BLaER1 (cell line): ENCODE measurements around the gene TRIM29.

ENCODE experiments used
- H3K27ac ChIP-seq: shearing (Covaris generic); formaldehyde crosslinking; 2 replicates; pipeline ENCODE4 v1.8.1; 2022
- H3K27me3 ChIP-seq: shearing (Covaris generic); formaldehyde crosslinking; 2 replicates; pipeline ENCODE4 v1.8.1; 2022
- H3K36me3 ChIP-seq: shearing (Covaris generic); formaldehyde crosslinking; 2 replicates; pipeline ENCODE4 v1.8.1; 2022
- H3K4me1 ChIP-seq: shearing (Covaris generic); formaldehyde crosslinking; 2 replicates; pipeline ENCODE4 v1.8.1; 2022
- H3K4me2 ChIP-seq: shearing (Covaris generic); formaldehyde crosslinking; 2 replicates; pipeline ENCODE4 v1.8.1; 2022
- H3K4me3 ChIP-seq: shearing (Covaris generic); formaldehyde crosslinking; 2 replicates; pipeline ENCODE4 v1.8.1; 2022
- H3K9ac ChIP-seq: shearing (Covaris generic); formaldehyde crosslinking; 2 replicates; pipeline ENCODE4 v1.8.1; 2022
- H3K9me3 ChIP-seq: shearing (Covaris generic); formaldehyde crosslinking; 2 replicates; pipeline ENCODE4 v1.8.1; 2022
- H4K20me1 ChIP-seq: shearing (Covaris generic); formaldehyde crosslinking; 2 replicates; pipeline ENCODE4 v1.8.1; 2022
- Cebpa-rat ChIP-seq: shearing (Covaris generic); IDR thresholded peaks from 2 replicates; pipeline ENCODE4 v1.8.1; 2022

Gene TRIM29

DNA sequence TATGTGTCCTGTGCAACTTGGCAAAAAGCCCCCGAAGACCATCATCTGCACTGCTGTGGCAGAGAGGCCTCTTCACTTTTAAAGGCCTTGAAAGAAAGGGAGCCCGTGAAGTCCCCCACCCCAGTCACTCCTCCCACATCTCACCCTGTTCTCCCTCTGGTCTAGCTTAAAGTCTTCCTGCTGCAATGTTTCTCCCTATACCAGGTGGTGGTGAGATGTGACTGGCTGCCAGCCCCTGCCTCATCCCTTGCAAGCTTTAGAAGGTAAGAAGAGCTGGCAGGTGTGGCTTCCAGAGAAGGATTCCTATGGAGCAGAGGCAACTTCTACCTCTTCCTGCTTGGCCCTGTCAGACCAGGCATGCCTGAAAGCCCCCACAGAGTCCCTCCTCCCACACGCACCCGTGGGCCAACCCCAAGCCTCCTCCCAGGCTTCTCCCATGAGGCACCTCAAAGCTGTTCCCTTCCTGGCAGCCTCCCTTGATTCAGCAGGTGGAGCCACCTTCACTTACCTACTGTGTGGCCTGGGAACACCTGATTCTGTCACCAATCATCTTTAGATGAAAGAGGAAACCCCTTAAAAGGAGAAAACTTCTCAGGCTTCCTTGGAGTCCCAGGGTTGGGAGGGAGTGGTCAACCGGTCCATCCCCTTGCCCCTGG lies 4.0 kb upstream of the TRIM29 start:
- H3K27me3 ChIP-seq: no peaks in the 10 kb centered on the region
- H4K20me1 ChIP-seq: no peaks in the 10 kb centered on the region
- no peak overlapping the region for H3K27ac ChIP-seq
- H3K9ac ChIP-seq: no peak overlapping the region
- H3K36me3 ChIP-seq: no peaks in the 10 kb centered on the region
- H3K4me1 ChIP-seq: no peaks in the 10 kb centered on the region
- H3K9me3 ChIP-seq: no peaks in the 10 kb centered on the region
- H3K4me2 ChIP-seq: no peak overlapping the region
- TF ChIP-seq Cebpa-rat: no peak
- H3K4me3 ChIP-seq: no peak overlapping the region

DNA sequence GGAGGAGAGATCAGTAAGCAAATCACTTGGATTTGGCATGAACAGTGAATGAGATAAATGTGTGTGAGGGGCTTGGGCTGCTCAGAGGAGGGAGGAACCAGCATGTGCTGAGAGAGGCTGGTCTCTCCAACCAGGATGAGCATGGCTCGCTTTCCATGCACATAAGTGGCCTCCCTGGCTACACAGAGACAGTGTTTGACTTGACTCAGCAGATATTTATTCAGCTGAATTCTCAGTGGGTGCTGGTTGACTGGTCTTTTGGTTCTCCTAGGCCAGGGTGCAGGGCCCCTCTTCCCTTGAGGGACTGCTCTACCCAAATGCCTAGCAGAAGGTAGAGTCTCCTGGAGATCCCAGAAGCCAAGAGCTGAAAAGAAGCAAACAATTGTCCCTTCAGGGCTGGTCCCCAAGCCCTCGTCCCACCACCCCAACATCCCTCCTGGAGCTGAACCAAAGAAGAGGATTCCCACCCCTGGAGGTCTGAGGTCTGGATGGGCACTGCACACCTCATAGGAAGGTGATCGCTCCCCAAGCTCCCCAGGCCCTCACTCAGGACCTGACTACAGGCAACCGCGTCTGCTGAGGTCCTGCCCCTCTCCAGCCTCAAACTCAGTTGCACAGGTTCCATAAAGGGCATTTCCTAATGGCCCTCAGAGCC lies 3.3 kb upstream of the TRIM29 start:
- no peaks in the 10 kb centered on the region for H3K9me3 ChIP-seq
- H4K20me1 ChIP-seq: no peaks in the 10 kb centered on the region
- H3K27ac ChIP-seq: no peak overlapping the region
- H3K36me3 ChIP-seq: no peaks in the 10 kb centered on the region
- H3K4me1 ChIP-seq: no peaks in the 10 kb centered on the region
- no peak overlapping the region for H3K9ac ChIP-seq
- TF ChIP-seq Cebpa-rat: no peak
- H3K4me2 ChIP-seq: no peak overlapping the region
- H3K4me3 ChIP-seq: no peak overlapping the region
- H3K27me3 ChIP-seq: no peaks in the 10 kb centered on the region

DNA sequence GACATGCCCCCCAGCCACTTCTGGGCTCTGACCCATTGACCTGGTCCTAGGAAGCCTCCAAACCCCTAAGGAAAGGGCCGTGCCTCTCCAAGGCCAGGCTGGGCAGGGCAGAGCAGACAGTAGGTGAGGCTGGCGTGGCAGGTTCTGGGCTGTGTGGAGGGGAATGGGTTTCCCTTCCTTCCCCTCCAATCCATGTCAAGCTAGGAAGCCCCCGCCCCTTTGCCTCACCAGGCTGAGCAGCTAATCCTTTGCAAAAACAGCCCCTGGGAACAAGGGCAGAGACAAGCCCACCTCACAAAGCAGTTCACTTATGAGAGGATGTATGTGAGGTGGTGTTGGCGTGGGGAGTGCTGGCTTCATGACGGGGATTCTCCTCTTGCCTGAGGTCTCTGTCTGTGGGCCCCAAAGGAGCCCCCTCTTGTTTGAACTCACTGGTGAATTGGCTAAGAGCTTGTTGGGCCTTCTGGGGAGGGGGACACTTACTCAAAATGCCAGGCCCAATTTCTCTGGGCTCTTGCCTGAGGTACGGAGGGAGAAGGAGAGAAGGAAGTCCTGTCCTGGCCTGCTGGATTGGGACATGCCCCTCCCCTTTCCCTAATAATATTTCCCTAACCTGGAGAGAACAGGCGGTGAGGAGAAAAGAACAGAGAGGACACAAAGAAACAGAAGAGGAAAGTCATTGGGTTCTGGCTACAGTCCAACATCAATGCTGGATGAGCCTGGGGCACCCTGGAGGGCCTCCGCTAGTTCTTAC lies 1.6 kb upstream of the TRIM29 start:
- H3K27me3 ChIP-seq: no peaks in the 10 kb centered on the region
- no peak overlapping the region for H3K9ac ChIP-seq
- no peak overlapping the region for H3K4me3 ChIP-seq
- H3K27ac ChIP-seq: no peak overlapping the region
- H3K36me3 ChIP-seq: no peaks in the 10 kb centered on the region
- no peak for TF ChIP-seq Cebpa-rat
- H3K9me3 ChIP-seq: no peaks in the 10 kb centered on the region
- no peaks in the 10 kb centered on the region for H4K20me1 ChIP-seq
- H3K4me1 ChIP-seq: no peaks in the 10 kb centered on the region
- no peak overlapping the region for H3K4me2 ChIP-seq

DNA sequence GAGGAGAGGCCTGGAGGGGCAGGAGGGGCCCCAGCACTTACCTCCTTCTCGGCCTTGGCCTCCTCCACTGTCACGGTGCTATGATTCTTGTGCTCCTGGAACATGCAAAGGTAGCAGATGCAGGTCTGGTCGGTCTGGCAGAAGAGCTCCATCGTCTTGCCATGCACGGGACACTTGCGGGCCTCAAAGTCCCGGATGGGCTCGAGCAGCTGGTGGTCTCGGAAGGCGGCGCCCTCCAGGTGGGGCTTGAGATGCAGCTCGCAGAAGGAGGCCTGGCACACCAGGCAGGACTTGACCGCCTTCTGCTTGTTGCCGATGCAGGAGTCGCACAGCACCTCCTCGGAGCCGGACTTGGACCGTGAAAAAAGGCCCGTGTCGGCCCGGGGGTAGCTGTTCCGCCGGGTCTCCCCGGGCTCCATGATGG lies 714 bp downstream of the TRIM29 start:
- Histone ChIP-seq H4K20me1 (no peaks in the 10 kb centered on the region), H3K4me3 (no peak overlapping the region), H3K27ac (no peak overlapping the region), H3K4me2 (no peak overlapping the region), H3K27me3 (no peaks in the 10 kb centered on the region), H3K9me3 (no peaks in the 10 kb centered on the region), H3K9ac (no peak overlapping the region), H3K4me1 (no peaks in the 10 kb centered on the region), H3K36me3 (no peaks in the 10 kb centered on the region)
- no peak for TF ChIP-seq Cebpa-rat

DNA sequence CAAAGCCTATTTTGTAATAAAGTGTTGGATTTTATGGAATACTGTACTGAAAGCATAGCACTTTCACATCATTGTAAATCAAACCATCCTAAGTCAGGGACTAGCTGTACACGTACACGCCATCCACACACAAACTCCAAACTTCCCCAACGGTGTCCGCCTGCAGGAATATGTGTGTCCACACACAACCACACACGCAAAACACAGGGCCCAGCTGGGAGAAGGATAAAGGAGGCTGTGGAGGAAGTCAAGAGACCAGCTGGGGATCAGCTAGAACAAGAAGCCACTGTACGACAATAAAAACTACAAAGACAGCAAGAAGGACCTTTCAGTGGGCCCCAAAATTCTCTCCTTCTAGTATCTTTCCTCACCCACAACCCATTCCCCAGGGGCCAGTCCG lies 1.6 kb downstream of the TRIM29 start:
- no peaks in the 10 kb centered on the region for H3K27me3 ChIP-seq
- no peak overlapping the region for H3K4me3 ChIP-seq
- H3K9me3 ChIP-seq: no peaks in the 10 kb centered on the region
- no peak for TF ChIP-seq Cebpa-rat
- no peak overlapping the region for H3K4me2 ChIP-seq
- no peak overlapping the region for H3K9ac ChIP-seq
- H4K20me1 ChIP-seq: no peaks in the 10 kb centered on the region
- H3K27ac ChIP-seq: no peak overlapping the region
- no peaks in the 10 kb centered on the region for H3K4me1 ChIP-seq
- no peaks in the 10 kb centered on the region for H3K36me3 ChIP-seq

DNA sequence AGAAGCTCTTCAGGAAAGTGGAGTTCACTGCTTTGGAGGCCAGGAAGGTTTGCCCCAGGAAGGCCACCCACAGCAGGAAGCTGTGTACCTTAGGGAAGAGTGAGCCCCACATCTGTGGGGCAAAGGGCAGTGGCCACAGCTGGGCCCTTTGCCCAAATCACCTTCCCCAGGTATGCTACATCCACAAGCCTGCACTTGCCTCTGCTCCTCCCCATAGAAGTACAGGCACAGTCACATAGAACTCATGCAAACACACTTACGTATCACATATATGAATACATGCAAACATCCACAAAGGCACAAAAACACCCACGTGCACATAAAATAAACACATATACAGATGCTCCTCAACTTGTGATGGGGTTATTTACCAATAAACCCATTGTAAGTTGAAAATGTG lies 2.1 kb downstream of the TRIM29 start:
- H3K4me3 ChIP-seq: no peak overlapping the region
- H3K36me3 ChIP-seq: no peaks in the 10 kb centered on the region
- no peaks in the 10 kb centered on the region for H3K27me3 ChIP-seq
- no peak overlapping the region for H3K4me2 ChIP-seq
- no peak for TF ChIP-seq Cebpa-rat
- no peak overlapping the region for H3K9ac ChIP-seq
- no peak overlapping the region for H3K27ac ChIP-seq
- H3K4me1 ChIP-seq: no peaks in the 10 kb centered on the region
- H3K9me3 ChIP-seq: no peaks in the 10 kb centered on the region
- H4K20me1 ChIP-seq: no peaks in the 10 kb centered on the region

DNA sequence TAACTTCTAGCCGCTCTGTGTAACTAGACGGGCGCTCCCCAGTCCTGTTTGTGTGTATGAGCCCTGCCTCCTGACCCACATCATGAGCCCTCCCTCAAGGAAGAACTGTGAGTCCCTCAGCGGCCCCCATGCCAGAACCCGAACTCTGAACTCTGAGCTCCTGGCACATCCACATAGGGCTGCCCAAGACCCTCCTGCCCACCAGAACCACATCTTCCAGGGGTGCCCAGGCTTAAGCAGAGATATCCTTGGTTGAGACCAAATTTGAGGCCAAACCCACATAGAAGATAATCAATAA lies 3.0 kb downstream of the TRIM29 start:
- H3K4me2 ChIP-seq: no peak overlapping the region
- no peak overlapping the region for H3K9ac ChIP-seq
- no peak overlapping the region for H3K4me3 ChIP-seq
- no peaks in the 10 kb centered on the region for H3K9me3 ChIP-seq
- H3K36me3 ChIP-seq: no peaks in the 10 kb centered on the region
- TF ChIP-seq Cebpa-rat: no peak
- H3K27me3 ChIP-seq: no peaks in the 10 kb centered on the region
- no peak overlapping the region for H3K27ac ChIP-seq
- H4K20me1 ChIP-seq: no peaks in the 10 kb centered on the region
- no peaks in the 10 kb centered on the region for H3K4me1 ChIP-seq

DNA sequence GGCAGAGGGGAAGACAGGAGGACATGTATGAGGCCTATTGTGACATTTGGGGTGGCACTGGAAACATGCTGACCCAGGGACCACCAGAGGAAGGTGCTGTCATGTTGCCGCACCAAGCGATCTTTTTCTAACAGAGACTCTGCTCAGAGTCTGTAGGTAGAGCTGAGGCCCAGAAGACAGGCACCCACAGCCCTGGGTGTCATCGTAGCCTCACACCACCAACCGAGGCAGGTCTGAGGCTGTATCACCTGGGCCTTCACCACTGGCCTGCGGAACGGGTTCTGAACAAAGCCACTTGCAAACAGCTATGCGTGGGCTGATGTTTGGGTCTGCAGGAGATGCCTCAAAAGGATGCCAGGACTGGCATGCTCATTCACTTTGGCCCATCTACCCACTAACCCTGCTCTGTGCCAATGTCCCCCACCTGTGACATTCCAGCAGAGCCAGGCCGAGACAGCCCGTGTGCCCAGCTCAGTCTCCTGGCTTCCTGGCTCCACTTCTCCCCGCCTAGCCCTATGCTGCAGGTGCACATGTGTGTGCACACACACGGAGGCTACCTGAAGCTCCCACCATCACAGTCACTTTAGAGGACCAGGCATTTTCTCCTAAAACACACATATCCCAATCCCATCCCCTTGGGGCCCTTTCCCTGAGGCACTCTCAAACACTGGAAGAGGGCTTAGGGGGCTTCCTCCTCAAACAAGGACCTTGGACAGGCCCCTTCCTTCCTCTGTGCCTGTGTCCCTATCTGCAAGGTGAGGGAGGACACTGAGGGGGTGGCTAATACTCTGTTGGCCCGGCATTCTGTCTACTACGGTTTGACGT lies 3.6 kb downstream of the TRIM29 start:
- H3K9me3 ChIP-seq: no peaks in the 10 kb centered on the region
- H3K36me3 ChIP-seq: no peaks in the 10 kb centered on the region
- H3K9ac ChIP-seq: no peak overlapping the region
- H4K20me1 ChIP-seq: no peaks in the 10 kb centered on the region
- H3K4me1 ChIP-seq: no peaks in the 10 kb centered on the region
- no peak for TF ChIP-seq Cebpa-rat
- no peak overlapping the region for H3K4me2 ChIP-seq
- H3K27me3 ChIP-seq: no peaks in the 10 kb centered on the region
- H3K27ac ChIP-seq: no peak overlapping the region
- no peak overlapping the region for H3K4me3 ChIP-seq

DNA sequence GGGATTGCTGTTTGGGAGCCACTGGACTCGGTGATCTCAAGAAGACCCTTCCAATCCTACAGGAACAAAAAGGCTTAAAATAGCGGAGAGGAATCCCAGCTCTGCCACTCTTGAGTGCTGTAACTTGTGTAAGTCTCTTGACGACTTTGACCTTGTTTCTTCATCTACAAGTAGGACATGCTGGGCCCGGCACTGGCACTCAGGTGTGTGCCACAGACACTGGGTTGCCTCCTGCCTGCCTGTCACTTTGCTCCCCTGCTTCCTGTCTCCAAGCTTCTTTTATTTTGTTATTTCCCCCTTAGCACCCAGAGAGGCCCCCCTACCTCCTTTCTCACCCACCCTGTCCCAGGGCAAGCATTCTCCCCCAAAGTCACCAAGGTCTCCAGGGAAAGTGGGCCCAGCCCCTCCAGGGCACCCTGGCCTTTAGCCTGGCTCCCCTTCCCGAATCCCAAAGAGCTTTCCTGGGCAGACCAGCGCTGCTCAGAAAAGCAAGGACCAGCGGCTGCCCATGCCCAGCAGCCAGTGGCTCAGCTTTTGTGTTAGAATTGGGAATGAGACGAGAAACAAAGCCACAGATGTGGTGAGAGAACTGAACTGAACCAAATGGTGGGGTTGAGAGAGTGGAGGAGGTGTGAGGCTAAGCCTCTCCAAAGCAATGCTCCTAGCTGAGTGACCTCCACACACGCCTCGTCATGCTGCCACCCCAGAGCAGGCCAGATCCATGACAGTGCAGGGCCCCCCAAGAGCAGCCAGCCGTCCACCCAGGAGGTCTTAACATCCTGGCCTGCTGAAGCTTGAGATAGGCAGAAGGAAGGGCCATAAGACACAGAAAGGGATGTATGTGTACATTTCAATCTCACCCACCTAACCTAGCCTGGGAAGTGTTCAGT lies 4.5 kb downstream of the TRIM29 start:
- H3K4me1 ChIP-seq: no peaks in the 10 kb centered on the region
- H3K36me3 ChIP-seq: no peaks in the 10 kb centered on the region
- H3K4me2 ChIP-seq: no peak overlapping the region
- no peaks in the 10 kb centered on the region for H3K27me3 ChIP-seq
- no peak for TF ChIP-seq Cebpa-rat
- no peaks in the 10 kb centered on the region for H3K9me3 ChIP-seq
- H3K4me3 ChIP-seq: no peak overlapping the region
- no peak overlapping the region for H3K27ac ChIP-seq
- no peaks in the 10 kb centered on the region for H4K20me1 ChIP-seq
- H3K9ac ChIP-seq: no peak overlapping the region
